MCF 10A (cell line): Measurements from ENCODE around the gene FNDC5. TPM values are rescaled to one million over a fixed set of nuclear protein-coding genes. Genes with fewer than 3 reads are reported as not detected.

Experiments
- BruUV-seq: library from RNA; stranded (reverse); fragments of 400-500 nt; replicated peaks from 2 replicates; lab custom pipeline; 2021; lab: Mats Ljungman, UMichigan
- CTCF ChIA-PET: fragments of 300-600 bp; sonication (Branson Sonifier 250); formaldehyde crosslinking; extraction: SDS; loops from one replicate; lab custom pipeline; 2021; ENCODE audit warnings: antibody characterized with exemption, inconsistent platforms; lab: Yijun Ruan, JAX
- POLR2A ChIA-PET: fragments of 300-600, 350-650 bp; sonication (Branson Sonifier 250); formaldehyde crosslinking; extraction: SDS; loops from one replicate; lab custom pipeline; 2020; ENCODE audit warnings: antibody characterized with exemption, inconsistent platforms; lab: Yijun Ruan, JAX
- DNase-seq: peaks from one replicate; pipeline ENCODE4 v3.0.0-alpha.2; 2018; ENCODE audit not compliant: unreplicated experiment
- H3K27ac Mint-ChIP-seq: one replicate; pipeline ENCODE4 v1.8.0; 2022; ENCODE audit warnings: mild to moderate bottlenecking, low read depth, mixed read lengths; ENCODE audit not compliant: unreplicated experiment
- H3K27me3 Mint-ChIP-seq: one replicate; pipeline ENCODE4 v1.8.0; 2022; ENCODE audit warnings: mixed read lengths; ENCODE audit not compliant: insufficient read depth, unreplicated experiment
- H3K36me3 Mint-ChIP-seq: one replicate; pipeline ENCODE4 v1.8.0; 2022; ENCODE audit warnings: mild to moderate bottlenecking, moderate library complexity, mixed read lengths; ENCODE audit not compliant: insufficient read depth, unreplicated experiment
- H3K4me1 Mint-ChIP-seq: one replicate; pipeline ENCODE4 v1.8.0; 2022; ENCODE audit warnings: mixed read lengths; ENCODE audit not compliant: insufficient read depth, unreplicated experiment
- H3K4me3 Mint-ChIP-seq: one replicate; pipeline ENCODE4 v1.8.0; 2022; ENCODE audit warnings: mild to moderate bottlenecking, moderate library complexity, mixed read lengths; ENCODE audit not compliant: unreplicated experiment
- H3K9me3 Mint-ChIP-seq: one replicate; pipeline ENCODE4 v1.8.0; 2022; ENCODE audit warnings: mixed read lengths; ENCODE audit not compliant: unreplicated experiment
- intact Hi-C: fragments of 100-400 bp; cut with micrococcal nuclease; formaldehyde crosslinking; loops from 2 replicates; pipeline ENCODE4 v1.14.1; 2022
- total RNA-seq: library from RNA; stranded (reverse); gene quantifications from 2 replicates; pipeline ENCODE4 v1.2.3, GENCODE V29; 2022
- TF ChIP-seq, protein P1 (sequence below): fragments of 200-600 bp; IDR thresholded peaks from one replicate; pipeline ENCODE4 v1.8.0; 2022; ENCODE audit warnings: antibody characterized with exemption, mild to moderate bottlenecking; ENCODE audit not compliant: unreplicated experiment

The FNDC5 gene
- total RNA-seq, 1 experiment from 2014 or later: not detected

DNA sequence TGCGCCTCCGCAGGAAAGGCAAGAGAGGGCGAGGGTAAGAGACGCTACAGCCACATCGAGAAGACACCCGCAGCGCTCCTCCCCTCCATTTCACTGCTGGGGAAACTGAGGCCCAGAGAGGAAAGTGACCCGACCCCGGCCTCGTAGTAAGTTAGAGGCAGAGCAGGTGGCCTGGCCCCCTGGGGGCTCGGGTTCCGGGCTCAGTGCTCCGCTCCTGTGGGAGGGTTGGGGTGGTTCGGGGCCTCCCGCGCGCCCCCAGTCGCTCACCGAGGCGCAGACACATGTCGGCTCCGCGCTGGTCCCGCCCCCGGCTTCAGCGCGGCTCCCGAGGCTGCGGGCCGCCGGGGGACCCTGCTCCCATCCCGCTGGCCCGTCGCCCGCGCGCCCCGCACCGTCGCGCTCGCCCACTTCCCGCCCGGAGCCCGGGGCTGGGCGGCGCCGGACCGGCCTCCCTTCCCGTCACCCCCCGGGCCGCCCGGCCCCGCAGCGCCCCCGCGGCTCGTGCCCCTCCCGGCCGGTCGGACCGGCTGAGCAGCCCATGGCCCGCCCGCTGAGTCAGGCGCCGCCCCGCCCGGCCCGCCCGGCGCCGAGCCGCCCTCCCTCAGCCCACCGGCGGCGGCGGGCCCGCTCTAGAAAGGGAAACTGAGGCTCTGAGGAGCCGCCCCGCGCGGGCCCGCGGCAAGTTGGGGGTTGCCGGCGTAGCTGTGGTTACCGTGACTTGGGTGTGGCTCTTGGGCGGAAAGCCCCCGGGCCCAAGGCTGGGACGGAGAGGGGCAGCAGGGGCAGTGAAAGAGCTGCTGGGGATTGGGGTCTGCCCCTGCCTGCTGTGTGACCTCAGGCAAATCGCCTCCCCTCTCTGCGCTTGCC, 30.5 kb upstream of the FNDC5 start, which contains the start of gene TMEM54:
TSS of gene TMEM54 (minus strand) at position 434 of the 867 bp plus-strand sequence. CDS start at position 283, 151 bp downstream.
- Mint-ChIP-seq H3K36me3 (no peaks in the 10 kb centered on the region), H3K27me3 (no peaks in the 10 kb centered on the region), H3K4me3 (peak within 1 kb of the TSS; percentile 68), H3K4me1 (no peaks in the 10 kb centered on the region), H3K9me3 (no peaks in the 10 kb centered on the region), H3K27ac (peak within 1 kb of the TSS; percentile 66)
- POLR2A ChIA-PET: no interaction called here
- TF ChIP-seq, protein P1, sequence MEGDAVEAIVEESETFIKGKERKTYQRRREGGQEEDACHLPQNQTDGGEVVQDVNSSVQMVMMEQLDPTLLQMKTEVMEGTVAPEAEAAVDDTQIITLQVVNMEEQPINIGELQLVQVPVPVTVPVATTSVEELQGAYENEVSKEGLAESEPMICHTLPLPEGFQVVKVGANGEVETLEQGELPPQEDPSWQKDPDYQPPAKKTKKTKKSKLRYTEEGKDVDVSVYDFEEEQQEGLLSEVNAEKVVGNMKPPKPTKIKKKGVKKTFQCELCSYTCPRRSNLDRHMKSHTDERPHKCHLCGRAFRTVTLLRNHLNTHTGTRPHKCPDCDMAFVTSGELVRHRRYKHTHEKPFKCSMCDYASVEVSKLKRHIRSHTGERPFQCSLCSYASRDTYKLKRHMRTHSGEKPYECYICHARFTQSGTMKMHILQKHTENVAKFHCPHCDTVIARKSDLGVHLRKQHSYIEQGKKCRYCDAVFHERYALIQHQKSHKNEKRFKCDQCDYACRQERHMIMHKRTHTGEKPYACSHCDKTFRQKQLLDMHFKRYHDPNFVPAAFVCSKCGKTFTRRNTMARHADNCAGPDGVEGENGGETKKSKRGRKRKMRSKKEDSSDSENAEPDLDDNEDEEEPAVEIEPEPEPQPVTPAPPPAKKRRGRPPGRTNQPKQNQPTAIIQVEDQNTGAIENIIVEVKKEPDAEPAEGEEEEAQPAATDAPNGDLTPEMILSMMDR: no peak
- intact Hi-C loops: no loop called here
- no TSS peak for BruUV-seq
- DNase-seq: no peak
- CTCF ChIA-PET: no interaction called here

DNA sequence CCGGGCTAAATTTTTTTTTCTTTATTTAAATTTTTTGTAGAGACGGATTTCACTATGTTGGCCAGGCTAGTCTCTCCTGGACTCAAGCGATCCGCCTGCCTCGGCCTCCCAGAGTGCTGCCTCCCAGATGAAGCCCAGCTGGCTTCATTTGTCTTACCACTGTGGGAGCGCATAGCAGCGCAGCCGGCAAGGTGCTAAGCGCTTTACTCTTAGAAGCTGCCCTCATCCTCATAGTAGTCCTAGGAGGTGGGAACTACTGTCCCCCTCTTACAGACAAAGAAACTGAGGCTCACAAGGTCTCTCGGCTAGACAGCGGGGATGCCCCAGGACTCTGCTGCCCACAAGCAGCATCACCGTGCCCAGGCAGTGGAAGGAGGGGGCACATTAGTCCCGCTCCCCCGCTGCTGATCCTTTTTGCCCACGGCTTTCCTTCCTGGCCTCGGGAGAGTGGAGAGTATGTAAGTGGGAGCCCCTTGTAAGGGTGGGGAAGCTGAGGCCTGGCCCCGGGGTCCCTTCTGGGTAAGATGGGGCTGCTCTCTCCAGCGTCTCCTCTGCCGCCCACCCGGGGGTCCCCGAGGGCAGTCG, 29.8 kb upstream of the FNDC5 start:
- TF ChIP-seq, protein P1: no peak
- intact Hi-C loops: no loop called here
- no peak for DNase-seq
- Mint-ChIP-seq H3K4me3 (peak overlapping the region; percentile 68), H3K9me3 (no peaks in the 10 kb centered on the region), H3K27me3 (no peaks in the 10 kb centered on the region), H3K4me1 (no peaks in the 10 kb centered on the region), H3K27ac (peak overlapping the region; percentile 66), H3K36me3 (no peaks in the 10 kb centered on the region)
- BruUV-seq: no TSS peak
- CTCF ChIA-PET: interaction anchor here (0.7 kb wide), 1 partner anchor 11 kb away, joined by 4 read pairs; no protein-coding TSS in a partner anchor
- POLR2A ChIA-PET: no interaction called here

DNA sequence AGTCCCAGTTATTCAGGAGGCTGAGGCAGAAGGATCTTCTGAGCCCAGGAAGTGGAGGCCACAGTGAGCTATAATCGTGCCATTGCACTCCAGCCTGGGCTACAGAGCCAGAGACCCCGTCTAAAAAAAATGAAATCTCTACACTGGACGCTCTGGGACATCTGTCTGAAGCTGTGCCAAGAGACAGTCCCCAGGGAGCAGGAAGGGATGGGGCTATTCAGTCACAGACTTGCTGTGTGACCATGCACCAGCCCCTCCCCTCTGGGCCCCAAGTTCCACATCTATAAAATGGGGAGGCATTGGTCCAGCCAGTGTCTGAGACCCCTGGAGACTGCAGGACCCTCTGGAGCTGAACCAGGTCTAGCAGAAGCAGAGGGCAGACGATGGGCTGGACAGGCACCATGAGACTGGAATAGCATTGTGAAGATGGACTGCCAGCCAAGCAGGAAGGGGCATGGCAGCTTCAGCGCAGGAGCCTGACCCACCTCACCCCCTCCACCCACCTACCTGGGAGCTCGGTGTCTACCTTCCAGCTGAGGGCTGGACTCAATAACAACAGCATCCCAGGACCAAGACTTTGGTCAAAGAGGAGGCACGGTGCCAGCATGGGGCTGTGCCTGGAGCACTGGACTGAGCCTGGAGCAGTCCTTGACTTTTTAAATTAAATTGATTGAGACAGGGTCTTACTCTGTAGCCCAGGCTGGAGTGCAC, 29.0 kb upstream of the FNDC5 start:
- intact Hi-C loops: no loop called here
- H3K36me3 Mint-ChIP-seq: no peaks in the 10 kb centered on the region
- TF ChIP-seq, protein P1: no peak
- POLR2A ChIA-PET: interaction anchor here (0.6 kb wide), 1 partner anchor 23 kb away, joined by 3 read pairs; no protein-coding TSS in a partner anchor
- BruUV-seq: no TSS peak
- H3K27ac Mint-ChIP-seq: no peak overlapping the region
- no peaks in the 10 kb centered on the region for H3K4me1 Mint-ChIP-seq
- H3K4me3 Mint-ChIP-seq: no peak overlapping the region
- H3K27me3 Mint-ChIP-seq: no peaks in the 10 kb centered on the region
- CTCF ChIA-PET: interaction anchor here (1.7 kb wide), 1 partner anchor 27 kb away, joined by 5 read pairs; no protein-coding TSS in a partner anchor
- no peaks in the 10 kb centered on the region for H3K9me3 Mint-ChIP-seq
- DNase-seq: no peak
